Activated naive CD8-positive, alpha-beta T cell (primary cell): ENCODE data around the gene FAM174C.

ENCODE experiments used
- H3K27ac Mint-ChIP-seq: one replicate; pipeline ENCODE4 v1.8.0; 2021; ENCODE audit warnings: mixed read lengths
- H3K27me3 Mint-ChIP-seq: one replicate; pipeline ENCODE4 v1.8.0; 2021; ENCODE audit warnings: mixed read lengths
- H3K36me3 Mint-ChIP-seq: one replicate; pipeline ENCODE4 v1.8.0; 2021; ENCODE audit warnings: mixed read lengths
- H3K4me1 Mint-ChIP-seq: one replicate; pipeline ENCODE4 v1.8.0; 2021; ENCODE audit warnings: low read depth, mixed read lengths
- H3K4me3 Mint-ChIP-seq: one replicate; pipeline ENCODE4 v1.8.0; 2021; ENCODE audit warnings: mild to moderate bottlenecking, mixed read lengths
- H3K9me3 Mint-ChIP-seq: one replicate; pipeline ENCODE4 v1.8.0; 2021; ENCODE audit warnings: low read depth, mixed read lengths

FAM174C gene

GRCh38 chr19:1287354-1288225, 12.3 kb downstream of the FAM174C start:
- Mint-ChIP-seq H3K36me3 (no peaks in the 10 kb centered on the region), H3K27ac (no peak overlapping the region), H3K27me3 (peaks cover 14% of the 10 kb centered on the region), H3K4me3 (no peak overlapping the region), H3K9me3 (no peaks in the 10 kb centered on the region), H3K4me1 (peaks cover 6% of the 10 kb centered on the region)

- no peak overlapping the region for H3K4me3 Mint-ChIP-seq
- H3K9me3 Mint-ChIP-seq, result no peaks in the 10 kb centered on the region
- H3K27me3 Mint-ChIP-seq, result peaks cover 14% of the 10 kb centered on the region
- H3K36me3 Mint-ChIP-seq, result no peaks in the 10 kb centered on the region
- H3K27ac Mint-ChIP-seq, result no peak overlapping the region
- peaks cover 6% of the 10 kb centered on the region for H3K4me1 Mint-ChIP-seq
These were observed 12.9 kb downstream of the FAM174C start for GRCh38 chr19:1288226-1288612.

- H3K27ac Mint-ChIP-seq, result no peak overlapping the region
- H3K27me3 Mint-ChIP-seq, result peaks cover 14% of the 10 kb centered on the region
- H3K9me3 Mint-ChIP-seq, result no peaks in the 10 kb centered on the region
- peaks cover 6% of the 10 kb centered on the region for H3K4me1 Mint-ChIP-seq
- no peak overlapping the region for H3K4me3 Mint-ChIP-seq
- no peaks in the 10 kb centered on the region for H3K36me3 Mint-ChIP-seq
These were observed 13.7 kb downstream of the FAM174C start for GRCh38 chr19:1288833-1289685.

- Mint-ChIP-seq H3K9me3 (no peaks in the 10 kb centered on the region), H3K4me1 (peaks cover 3% of the 10 kb centered on the region), H3K27me3 (peaks cover 9% of the 10 kb centered on the region), H3K27ac (no peak overlapping the region), H3K4me3 (no peak overlapping the region), H3K36me3 (no peaks in the 10 kb centered on the region)
These were observed 14.3 kb downstream of the FAM174C start for GRCh38 chr19:1289686-1290025.

GRCh38 chr19:1290196-1290702, 14.9 kb downstream of the FAM174C start:
- no peaks in the 10 kb centered on the region for H3K9me3 Mint-ChIP-seq
- no peak overlapping the region for H3K27ac Mint-ChIP-seq
- H3K4me1 Mint-ChIP-seq, result peaks cover 1% of the 10 kb centered on the region
- peaks cover 4% of the 10 kb centered on the region for H3K27me3 Mint-ChIP-seq
- H3K4me3 Mint-ChIP-seq, result no peak overlapping the region
- no peaks in the 10 kb centered on the region for H3K36me3 Mint-ChIP-seq

- Mint-ChIP-seq H3K27ac (no peak overlapping the region), H3K4me3 (no peak overlapping the region), H3K36me3 (no peaks in the 10 kb centered on the region), H3K4me1 (peaks cover 1% of the 10 kb centered on the region), H3K27me3 (peaks cover 4% of the 10 kb centered on the region), H3K9me3 (no peaks in the 10 kb centered on the region)
These were observed 15.6 kb downstream of the FAM174C start for GRCh38 chr19:1290703-1291651.

- Mint-ChIP-seq H3K9me3 (no peaks in the 10 kb centered on the region), H3K27me3 (peaks cover 4% of the 10 kb centered on the region), H3K4me3 (no peak overlapping the region), H3K27ac (no peak overlapping the region), H3K4me1 (peaks cover 1% of the 10 kb centered on the region), H3K36me3 (no peaks in the 10 kb centered on the region)
These were observed 16.6 kb downstream of the FAM174C start for GRCh38 chr19:1291761-1292418.

GRCh38 chr19:1292419-1293151, 17.3 kb downstream of the FAM174C start:
- peaks cover 4% of the 10 kb centered on the region for H3K27me3 Mint-ChIP-seq
- H3K4me1 Mint-ChIP-seq, result peaks cover 1% of the 10 kb centered on the region
- H3K36me3 Mint-ChIP-seq, result no peaks in the 10 kb centered on the region
- no peaks in the 10 kb centered on the region for H3K9me3 Mint-ChIP-seq
- no peak overlapping the region for H3K27ac Mint-ChIP-seq
- no peak overlapping the region for H3K4me3 Mint-ChIP-seq

GRCh38 chr19:1293782-1294604, 18.7 kb downstream of the FAM174C start:
- Mint-ChIP-seq H3K4me3 (no peak overlapping the region), H3K4me1 (peaks cover 1% of the 10 kb centered on the region), H3K36me3 (no peaks in the 10 kb centered on the region), H3K27ac (no peak overlapping the region), H3K27me3 (peaks cover 2% of the 10 kb centered on the region), H3K9me3 (no peaks in the 10 kb centered on the region)

- Mint-ChIP-seq H3K36me3 (no peaks in the 10 kb centered on the region), H3K27me3 (no peaks in the 10 kb centered on the region), H3K27ac (no peak overlapping the region), H3K9me3 (no peaks in the 10 kb centered on the region), H3K4me1 (peaks cover 1% of the 10 kb centered on the region), H3K4me3 (no peak overlapping the region)
These were observed 19.4 kb downstream of the FAM174C start for GRCh38 chr19:1294688-1295087.

GRCh38 chr19:1295169-1296012, 20.1 kb downstream of the FAM174C start:
- Mint-ChIP-seq H3K4me1 (peaks cover 1% of the 10 kb centered on the region), H3K9me3 (no peaks in the 10 kb centered on the region), H3K27me3 (no peaks in the 10 kb centered on the region), H3K27ac (no peak overlapping the region), H3K36me3 (no peaks in the 10 kb centered on the region), H3K4me3 (no peak overlapping the region)

GRCh38 chr19:1296078-1296477, 20.7 kb downstream of the FAM174C start:
- H3K36me3 Mint-ChIP-seq, result no peaks in the 10 kb centered on the region
- peaks cover 1% of the 10 kb centered on the region for H3K4me1 Mint-ChIP-seq
- H3K9me3 Mint-ChIP-seq, result no peaks in the 10 kb centered on the region
- no peaks in the 10 kb centered on the region for H3K27me3 Mint-ChIP-seq
- H3K27ac Mint-ChIP-seq, result no peak overlapping the region
- no peak overlapping the region for H3K4me3 Mint-ChIP-seq
